GM12878 (cell line): ENCODE measurements around the gene NOP10. TPM values are rescaled to one million over a fixed set of nuclear protein-coding genes. Genes with fewer than 3 reads are reported as not detected.

Source experiments
- ATAC-seq: fragments of 200-7000 bp; cut with Tn5 transposase; 3 replicates; pipeline ENCODE4 v1.9.1; 2020; ENCODE audit warnings: mild to moderate bottlenecking, moderate library complexity
- BruUV-seq: library from RNA; stranded (reverse); fragments of 400-500 nt; replicated peaks from 2 replicates; lab custom pipeline; 2021; lab: Mats Ljungman, UMichigan
- CTCF ChIA-PET: fragments of 300-600 bp; sonication (Branson Sonifier 250); formaldehyde crosslinking; extraction: SDS; loops from one replicate; lab custom pipeline; 2021; ENCODE audit warnings: inconsistent platforms; lab: Yijun Ruan, JAX
- POLR2A ChIA-PET: fragments of 350-600 bp; formaldehyde crosslinking; extraction: SDS; loops from one replicate; lab custom pipeline; 2021; ENCODE audit warnings: inconsistent platforms; lab: Charles Lee
- RAD21 ChIA-PET: fragments of 300-600 bp; sonication (Branson Sonifier 250); formaldehyde crosslinking; loops from one replicate; lab custom pipeline; 2023; ENCODE audit warnings: antibody characterized with exemption; ENCODE audit not compliant: unreplicated experiment; lab: Charles Lee
- SMC1A ChIA-PET: fragments of 300-600 bp; sonication (Branson Sonifier 250); formaldehyde crosslinking; loops from one replicate; lab custom pipeline; 2023; ENCODE audit not compliant: unreplicated experiment, uncharacterized antibody; lab: Charles Lee
- DNase-seq: peaks from one replicate; pipeline ENCODE4 v3.0.0-alpha.2; 2011; ENCODE audit warnings: low read depth, low spot score
- FAIRE-seq: peaks from 3 replicates; lab custom pipeline; 2011; peaks lifted over from hg19 to GRCh38; lab: Jason Lieb, UNC
- H2AFZ ChIP-seq: 2 replicates; pipeline ENCODE4 v1.6.0; 2011; ENCODE audit warnings: low read depth, low read length, control low read depth; ENCODE audit not compliant: control insufficient read depth
- H3K27ac ChIP-seq: 2 replicates; pipeline ENCODE4 v1.5.1; 2011; ENCODE audit warnings: control low read depth; ENCODE audit not compliant: control insufficient read depth, insufficient read depth
- H3K27me3 ChIP-seq, 2 experiments: replicated peaks in 1 of 2; 2 replicates each; pipeline versions ENCODE4 v1.6.0 to v1.6.1; 2011; ENCODE audit warnings: low read length in 1 of 2; ENCODE audit not compliant: control insufficient read depth in 2 of 2, insufficient read depth in 2 of 2
- H3K36me3 ChIP-seq, 2 experiments: 2 replicates each; pipeline ENCODE4 v1.5.1; 2011; ENCODE audit warnings: low read length in 1 of 2; ENCODE audit not compliant: control insufficient read depth in 2 of 2, insufficient read depth in 2 of 2
- H3K4me1 ChIP-seq: 2 replicates; pipeline ENCODE4 v1.6.1; 2011; ENCODE audit warnings: mild to moderate bottlenecking, low read length, moderate library complexity, mixed read lengths; ENCODE audit not compliant: control insufficient read depth, insufficient read depth
- H3K4me2 ChIP-seq: 2 replicates; pipeline ENCODE4 v1.6.0; 2011; ENCODE audit warnings: control low read depth; ENCODE audit not compliant: control insufficient read depth, insufficient read depth
- H3K4me3 ChIP-seq: fragments of 200-600 bp; sonication (generic); 2 replicates; pipeline ENCODE4 v1.5.1; 2016
- H3K79me2 ChIP-seq: 2 replicates; pipeline ENCODE4 v1.6.0; 2011; ENCODE audit warnings: low read length; ENCODE audit not compliant: control insufficient read depth, insufficient read depth
- H3K9ac ChIP-seq: 2 replicates; pipeline ENCODE4 v1.8.0; 2011; ENCODE audit warnings: low read length, control low read depth, mixed read lengths; ENCODE audit not compliant: control insufficient read depth, insufficient read depth
- H3K9me3 ChIP-seq: replicated peaks from 3 replicates; pipeline ENCODE4 v1.5.1; 2011; ENCODE audit warnings: mild to moderate bottlenecking, low read length; ENCODE audit not compliant: control insufficient read depth, insufficient read depth
- H4K20me1 ChIP-seq: 2 replicates; pipeline ENCODE4 v1.6.0; 2011; ENCODE audit not compliant: control insufficient read depth, insufficient read depth
- CHD1 ChIP-seq: IDR thresholded peaks from 2 replicates; pipeline ENCODE4 v1.6.1; 2012; ENCODE audit warnings: low read depth, low read length, improper control_type of control experiment
- HDAC6 ChIP-seq: fragments of 200-600 bp; sonication (generic); IDR thresholded peaks from one replicate; pipeline ENCODE4 v1.8.0; 2017; ENCODE audit warnings: antibody characterized with exemption; ENCODE audit not compliant: unreplicated experiment
- HDGF ChIP-seq: fragments of 450-650 bp; IDR thresholded peaks from 2 replicates; pipeline ENCODE4 v1.6.1; 2016; ENCODE audit warnings: antibody characterized with exemption
- JUNB ChIP-seq: IDR thresholded peaks from 2 replicates; pipeline ENCODE4 v1.6.1; 2016; ENCODE audit warnings: antibody characterized with exemption, mild to moderate bottlenecking
- MYB ChIP-seq: fragments of 150-350 bp; IDR thresholded peaks from 2 replicates; pipeline ENCODE4 v1.6.1; 2014; ENCODE audit warnings: mild to moderate bottlenecking, low read depth, low read length, borderline replicate concordance
- NR2C2 ChIP-seq: IDR thresholded peaks from 2 replicates; pipeline ENCODE4 v1.6.1; 2011; ENCODE audit warnings: borderline replicate concordance, low read depth; ENCODE audit not compliant: control insufficient read depth, insufficient read length
- TBL1XR1 ChIP-seq: IDR thresholded peaks from 2 replicates; pipeline ENCODE4 v1.6.1; 2012; ENCODE audit warnings: low read depth, low read length, improper control_type of control experiment
- TCF7 ChIP-seq: IDR thresholded peaks from 2 replicates; pipeline ENCODE4 v1.6.1; 2014; ENCODE audit warnings: antibody characterized with exemption, borderline replicate concordance
- ZNF207 ChIP-seq: fragments of 450-650 bp; IDR thresholded peaks from 2 replicates; pipeline ENCODE4 v1.6.1; 2014; ENCODE audit warnings: antibody characterized with exemption, mild to moderate bottlenecking, borderline replicate concordance
- ZSCAN29 ChIP-seq: fragments of 450-650 bp; IDR thresholded peaks from 2 replicates; pipeline ENCODE4 v1.6.1; 2017; ENCODE audit warnings: mild to moderate bottlenecking, moderate library complexity
- WGBS: methylation state at CpG from one replicate; pipeline ENCODE4 v1.1.6; 2016; ENCODE audit warnings: low lambda C conversion rate; ENCODE audit not compliant: insufficient replicate concordance, insufficient coverage; ENCODE audit errors: missing lambda C conversion rate; 5-methylcytosine and 5-hydroxymethylcytosine counted together
- in situ Hi-C: fragments of 300-500 bp; cut with MboI; formaldehyde crosslinking; loops from 9 replicates; pipeline ENCODE4 v1.14.3; 2018; ENCODE audit warnings: mixed read lengths
- intact Hi-C: fragments of 100-400 bp; cut with micrococcal nuclease; formaldehyde crosslinking; loops from one replicate; pipeline ENCODE4 v1.14.2; 2022; ENCODE audit not compliant: unreplicated experiment
- polyA plus RNA-seq, 11 experiments: library from polyadenylated mRNA; depleted of rRNA in 4 of 11; unstranded in 6 of 11; stranded (reverse) in 5 of 11; fragments of >200 nt; fragmentation: Nextera tagmentation in 4 of 11; fragmentation: Illumina TruSeq in 1 of 11; extraction: Ambion mirVana in 4 of 11; extraction: Trizol in 1 of 11; gene quantifications; 1 replicate in 1 of 11; 2 replicates in 10 of 11; pipeline versions ENCODE4 v1.2.1 to v1.2.3, GENCODE V29; 2011 to 2016; ENCODE audit warnings: inconsistent platforms in 2 of 11, missing spikeins in 2 of 11, low read depth in 1 of 11
- total RNA-seq, 4 experiments: library from RNA; depleted of rRNA in 3 of 4; stranded (reverse); fragments of >200 nt in 3 of 4; fragmentation: Illumina TruSeq in 1 of 4; extraction: Trizol in 1 of 4; gene quantifications; 2 replicates each; pipeline versions ENCODE4 v1.2.1 to v1.2.3, GENCODE V29; 2013 to 2021
- TF ChIP-seq, protein P1 (sequence below): IDR thresholded peaks from 2 replicates; pipeline ENCODE4 v1.6.1; 2011; ENCODE audit warnings: mild to moderate bottlenecking, low read depth, low read length, moderate library complexity; ENCODE audit not compliant: insufficient replicate concordance

NOP10 gene
- total and polyA plus RNA-seq, 10 of the 15 experiments (the other 5 are each of a cell fraction or from before 2014, with no cell fraction given) = 225 to 1,778 (median 537) TPM

GRCh38 chr15:34341381-34342212, 1.3 kb downstream of the NOP10 start:
- H3K27ac ChIP-seq = no peak overlapping the region
- in situ Hi-C loops (no loop called here), intact Hi-C loops (no loop called here)
- POLR2A ChIA-PET = interaction anchor here (0.7 to 2.0 kb wide), 3 partner anchors 13 to 24 kb away, joined by 3 to 12 read pairs (median 4); no protein-coding TSS in a partner anchor
- H4K20me1 ChIP-seq = no peaks in the 10 kb centered on the region
- peaks cover 8% of the 10 kb centered on the region for H3K4me1 ChIP-seq
- 97% methylated on average over 15 of the region's 15 CpGs for WGBS
- peaks cover 0 to 5% of the 10 kb centered on the region in 2 experiments; a peak in 1 of 4 replicates for H3K36me3 ChIP-seq
- H3K79me2 ChIP-seq = peaks cover 39% of the 10 kb centered on the region
- RAD21 ChIA-PET = interaction anchor here (1.8 to 2.0 kb wide), 3 partner anchors 25 to 100 kb away, joined by 5 to 37 read pairs (median 13); partner anchors contain the start of gene LPCAT4
- no peak for DNase-seq
- H3K9ac ChIP-seq = no peak overlapping the region
- CTCF ChIA-PET = interaction anchor here (1.2 to 1.5 kb wide), 2 partner anchors 8 to 12 kb away, joined by 6 to 15 read pairs; no protein-coding TSS in a partner anchor
- no peak overlapping the region for H2AFZ ChIP-seq
- no peak for TF ChIP-seq HDGF
- ATAC-seq = no peak
- H3K4me3 ChIP-seq = peak overlapping the region; percentile 85
- TSS peak; percentile 74 for BruUV-seq
- no peaks in the 10 kb centered on the region for H3K27me3 ChIP-seq
- SMC1A ChIA-PET = interaction anchor here (7.9 kb wide), 1 partner anchor 15 kb away, joined by 89 read pairs; no protein-coding TSS in a partner anchor
- no peaks in the 10 kb centered on the region for H3K9me3 ChIP-seq
- FAIRE-seq = no peak
- H3K4me2 ChIP-seq = peak overlapping the region; percentile 87

GRCh38 chr15:34339946-34340345, 3.0 kb downstream of the NOP10 start:
- in situ Hi-C loops = no loop called here
- ChIA-PET RAD21 (interaction anchor here (1.4 to 5.1 kb wide), 3 partner anchors 12 to 28 kb away, joined by 3 to 57 read pairs (median 5); partner anchors contain the start of gene LPCAT4), CTCF (interaction anchor here (0.9 to 4.5 kb wide), 4 partner anchors 22 to 98 kb away, joined by 3 to 26 read pairs (median 18); partner anchors contain the start of gene LPCAT4), SMC1A (interaction anchor here (1.0 to 7.9 kb wide), 5 partner anchors 13 to 98 kb away, joined by 4 to 89 read pairs (median 6); partner anchors contain the start of gene LPCAT4), POLR2A (interaction anchor here (0.6 to 1.0 kb wide), 2 partner anchors 11 to 12 kb away, joined by 3 to 6 read pairs; no protein-coding TSS in a partner anchor)
- WGBS = 97% methylated on average over 3 of the region's 3 CpGs
- peaks cover 56% of the 10 kb centered on the region for H3K79me2 ChIP-seq
- BruUV-seq = no TSS peak
- ATAC-seq (no peak), FAIRE-seq (no peak), DNase-seq (no peak)
- no peak overlapping the region for H2AFZ ChIP-seq
- H4K20me1 ChIP-seq = no peaks in the 10 kb centered on the region
- no peak overlapping the region for H3K4me2 ChIP-seq
- no peaks in the 10 kb centered on the region for H3K9me3 ChIP-seq
- H3K36me3 ChIP-seq = peaks cover 0 to 5% of the 10 kb centered on the region in 2 experiments; a peak in 1 of 4 replicates
- H3K4me1 ChIP-seq = peaks cover 12% of the 10 kb centered on the region
- H3K27me3 ChIP-seq = no peaks in the 10 kb centered on the region
- no peak overlapping the region for H3K27ac ChIP-seq
- H3K4me3 ChIP-seq = no peak overlapping the region
- H3K9ac ChIP-seq = no peak overlapping the region
- intact Hi-C loops = loop anchor here (5.0 kb wide), 1 partner anchor 98 kb away; no protein-coding TSS in a partner anchor
- TF ChIP-seq TBL1XR1 = no peak
- TF ChIP-seq, protein P1, sequence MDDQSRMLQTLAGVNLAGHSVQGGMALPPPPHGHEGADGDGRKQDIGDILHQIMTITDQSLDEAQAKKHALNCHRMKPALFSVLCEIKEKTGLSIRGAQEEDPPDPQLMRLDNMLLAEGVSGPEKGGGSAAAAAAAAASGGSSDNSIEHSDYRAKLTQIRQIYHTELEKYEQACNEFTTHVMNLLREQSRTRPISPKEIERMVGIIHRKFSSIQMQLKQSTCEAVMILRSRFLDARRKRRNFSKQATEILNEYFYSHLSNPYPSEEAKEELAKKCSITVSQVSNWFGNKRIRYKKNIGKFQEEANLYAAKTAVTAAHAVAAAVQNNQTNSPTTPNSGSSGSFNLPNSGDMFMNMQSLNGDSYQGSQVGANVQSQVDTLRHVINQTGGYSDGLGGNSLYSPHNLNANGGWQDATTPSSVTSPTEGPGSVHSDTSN = no peak
- TF ChIP-seq MYB = no peak
- no peak for TF ChIP-seq CHD1
- TF ChIP-seq ZNF207 = no peak
- TF ChIP-seq JUNB = no peak
- TF ChIP-seq TCF7 = no peak
- no peak for TF ChIP-seq NR2C2
- no peak for TF ChIP-seq HDAC6
- no peak for TF ChIP-seq ZSCAN29
